Measurements from ENCODE around the gene LRRFIP1.

LRRFIP1 gene

GRCh38 chr2:237631801-237632585 is 4.6 kb downstream of the LRRFIP1 start:
- Histone ChIP-seq H3K4me1 (ENCODE audit: control insufficient read depth, insufficient read depth, low read length) (peaks cover 16% of the 10 kb centered on the region), H3K9ac (ENCODE audit: low read length) (no peak overlapping the region), H3K9me3 (ENCODE audit: control insufficient read depth, insufficient read depth, low read depth, low read length) (peaks cover 22% of the 10 kb centered on the region)

DNA sequence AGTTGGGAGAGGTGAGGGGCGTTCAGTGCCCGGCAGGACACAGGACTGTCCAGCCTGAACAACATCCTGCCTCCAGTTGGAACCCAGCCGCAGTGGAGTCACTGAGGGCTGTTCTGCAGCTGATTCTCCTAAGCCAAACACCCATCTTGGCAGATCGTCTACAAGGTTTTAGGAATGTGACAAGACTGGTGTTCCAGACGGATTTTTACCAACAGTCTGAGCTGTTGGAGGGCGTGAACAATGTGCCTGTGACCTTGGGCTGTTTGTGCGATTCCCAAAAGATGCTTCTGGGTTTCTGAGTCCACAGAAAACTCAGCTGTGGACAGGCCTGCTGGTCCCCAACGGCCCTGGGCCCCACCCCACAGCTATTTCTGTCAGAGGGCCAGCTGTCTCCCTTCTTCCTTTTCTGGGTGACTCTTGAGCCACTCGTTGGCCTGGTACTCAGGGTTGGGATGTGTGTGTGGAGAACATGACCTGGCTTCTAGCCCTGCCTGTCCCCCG is 5.7 kb downstream of the LRRFIP1 start:
- peaks cover 8% of the 10 kb centered on the region for H3K27me3 ChIP-seq (ENCODE audit: control insufficient read depth, insufficient read depth, low read length)
- no peak overlapping the region for H3K4me3 ChIP-seq (ENCODE audit: low read depth, low read length)
- H3K36me3 ChIP-seq (ENCODE audit: control insufficient read depth, insufficient read depth, low read length) = peaks cover 31% of the 10 kb centered on the region; the same call in 1 of the 2 replicates
- H3K9me3 ChIP-seq (ENCODE audit: control insufficient read depth, insufficient read depth, low read depth, low read length) = peaks cover 30% of the 10 kb centered on the region
- H3K4me1 ChIP-seq (ENCODE audit: control insufficient read depth, insufficient read depth, low read length) = peaks cover 14% of the 10 kb centered on the region
- H3K27ac ChIP-seq (ENCODE audit: low read depth, low read length) = no peak overlapping the region
- no peak overlapping the region for H3K9ac ChIP-seq (ENCODE audit: low read length)

More at GRCh38 chr2:237631801-237632585, 4.6 kb downstream of the LRRFIP1 start:
- Histone ChIP-seq H3K4me3 (ENCODE audit: low read depth, low read length) (no peak overlapping the region), H3K27me3 (ENCODE audit: control insufficient read depth, insufficient read depth, low read length) (peaks cover 11% of the 10 kb centered on the region), H3K36me3 (ENCODE audit: control insufficient read depth, insufficient read depth, low read length) (peaks cover 31% of the 10 kb centered on the region; the same call in 1 of the 2 replicates), H3K27ac (ENCODE audit: low read depth, low read length) (no peak overlapping the region)

GRCh38 chr2:237636578-237636977 is 9.2 kb downstream of the LRRFIP1 start:
- Histone ChIP-seq H3K9me3 (ENCODE audit: control insufficient read depth, insufficient read depth, low read depth, low read length) (peaks cover 33% of the 10 kb centered on the region), H3K9ac (ENCODE audit: low read length) (no peak overlapping the region), H3K4me3 (ENCODE audit: low read depth, low read length) (no peak overlapping the region), H3K27me3 (ENCODE audit: control insufficient read depth, insufficient read depth, low read length) (no peaks in the 10 kb centered on the region), H3K4me1 (ENCODE audit: control insufficient read depth, insufficient read depth, low read length) (no peaks in the 10 kb centered on the region), H3K36me3 (ENCODE audit: control insufficient read depth, insufficient read depth, low read length) (peaks cover 24% of the 10 kb centered on the region; the same call in 1 of the 2 replicates), H3K27ac (ENCODE audit: low read depth, low read length) (no peak overlapping the region)

- no peak overlapping the region for H3K4me3 ChIP-seq (ENCODE audit: low read depth, low read length)
- no peak overlapping the region for H3K9ac ChIP-seq (ENCODE audit: low read length)
- no peaks in the 10 kb centered on the region for H3K4me1 ChIP-seq (ENCODE audit: control insufficient read depth, insufficient read depth, low read length)
- peaks cover 33% of the 10 kb centered on the region for H3K9me3 ChIP-seq (ENCODE audit: control insufficient read depth, insufficient read depth, low read depth, low read length)
- no peak overlapping the region for H3K27ac ChIP-seq (ENCODE audit: low read depth, low read length)
- peaks cover 18% of the 10 kb centered on the region; the same call in 1 of the 2 replicates for H3K36me3 ChIP-seq (ENCODE audit: control insufficient read depth, insufficient read depth, low read length)
- H3K27me3 ChIP-seq (ENCODE audit: control insufficient read depth, insufficient read depth, low read length) = no peaks in the 10 kb centered on the region
Observed at GRCh38 chr2:237637429-237638135, 10.2 kb downstream of the LRRFIP1 start.

DNA sequence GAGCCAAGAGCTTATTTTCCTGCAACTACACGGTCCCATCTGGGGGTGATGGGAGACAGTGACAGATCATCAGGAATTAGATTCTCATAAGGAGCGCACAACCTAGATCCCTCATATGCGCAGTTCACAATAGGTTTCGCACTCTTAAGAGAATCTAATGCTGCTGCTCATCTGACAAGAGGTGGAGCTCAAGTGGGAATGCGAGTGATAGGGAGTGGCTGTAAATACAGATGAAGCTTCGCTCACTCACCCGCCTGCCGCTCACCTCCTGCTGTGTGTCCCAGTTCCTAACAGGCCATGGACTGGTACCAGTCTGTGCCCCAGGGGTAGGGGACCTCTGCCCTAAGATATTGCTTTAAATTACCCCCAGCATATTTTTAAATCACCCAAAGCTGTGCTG is 10.8 kb downstream of the LRRFIP1 start:
- no peak overlapping the region for H3K27ac ChIP-seq (ENCODE audit: low read depth, low read length)
- H3K4me1 ChIP-seq (ENCODE audit: control insufficient read depth, insufficient read depth, low read length) = no peaks in the 10 kb centered on the region
- H3K9ac ChIP-seq (ENCODE audit: low read length) = no peak overlapping the region
- peaks cover 33% of the 10 kb centered on the region for H3K9me3 ChIP-seq (ENCODE audit: control insufficient read depth, insufficient read depth, low read depth, low read length)
- peaks cover 13% of the 10 kb centered on the region; the same call in 1 of the 2 replicates for H3K36me3 ChIP-seq (ENCODE audit: control insufficient read depth, insufficient read depth, low read length)
- H3K27me3 ChIP-seq (ENCODE audit: control insufficient read depth, insufficient read depth, low read length) = no peaks in the 10 kb centered on the region
- no peak overlapping the region for H3K4me3 ChIP-seq (ENCODE audit: low read depth, low read length)

GRCh38 chr2:237639052-237639835 is 11.9 kb downstream of the LRRFIP1 start:
- H3K27me3 ChIP-seq (ENCODE audit: control insufficient read depth, insufficient read depth, low read length) = no peaks in the 10 kb centered on the region
- no peaks in the 10 kb centered on the region for H3K4me1 ChIP-seq (ENCODE audit: control insufficient read depth, insufficient read depth, low read length)
- H3K27ac ChIP-seq (ENCODE audit: low read depth, low read length) = no peak overlapping the region
- H3K4me3 ChIP-seq (ENCODE audit: low read depth, low read length) = no peak overlapping the region
- H3K9me3 ChIP-seq (ENCODE audit: control insufficient read depth, insufficient read depth, low read depth, low read length) = peaks cover 30% of the 10 kb centered on the region
- H3K36me3 ChIP-seq (ENCODE audit: control insufficient read depth, insufficient read depth, low read length) = peaks cover 9% of the 10 kb centered on the region; the same call in 1 of the 2 replicates
- H3K9ac ChIP-seq (ENCODE audit: low read length) = no peak overlapping the region

DNA sequence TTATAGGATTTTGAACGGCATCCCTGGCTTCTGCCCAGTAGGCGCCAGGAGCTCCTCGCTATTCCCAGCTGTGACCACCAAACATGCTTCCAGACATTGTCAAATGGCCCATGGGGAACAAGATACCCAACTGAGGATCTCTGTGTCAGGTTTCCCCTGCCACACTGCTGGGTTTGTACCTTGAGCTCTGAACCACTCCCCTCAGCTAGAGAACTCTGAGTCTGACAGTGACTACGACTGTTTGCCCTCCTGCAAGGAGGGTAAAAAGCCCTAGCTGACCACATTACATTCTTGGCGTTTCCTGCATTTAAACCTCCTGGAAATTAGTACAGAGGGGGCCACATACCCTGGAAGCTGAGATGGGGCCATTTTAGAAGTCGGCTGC is 12.4 kb downstream of the LRRFIP1 start:
- Histone ChIP-seq H3K27ac (ENCODE audit: low read depth, low read length) (no peak overlapping the region), H3K36me3 (ENCODE audit: control insufficient read depth, insufficient read depth, low read length) (peaks cover 8% of the 10 kb centered on the region; the same call in 1 of the 2 replicates), H3K4me1 (ENCODE audit: control insufficient read depth, insufficient read depth, low read length) (no peaks in the 10 kb centered on the region), H3K9ac (ENCODE audit: low read length) (no peak overlapping the region), H3K9me3 (ENCODE audit: control insufficient read depth, insufficient read depth, low read depth, low read length) (peaks cover 24% of the 10 kb centered on the region), H3K27me3 (ENCODE audit: control insufficient read depth, insufficient read depth, low read length) (no peaks in the 10 kb centered on the region), H3K4me3 (ENCODE audit: low read depth, low read length) (no peak overlapping the region)

- no peaks in the 10 kb centered on the region for H3K27me3 ChIP-seq (ENCODE audit: control insufficient read depth, insufficient read depth, low read length)
- peaks cover 18% of the 10 kb centered on the region for H3K9me3 ChIP-seq (ENCODE audit: control insufficient read depth, insufficient read depth, low read depth, low read length)
- H3K27ac ChIP-seq (ENCODE audit: low read depth, low read length) = no peak overlapping the region
- H3K4me1 ChIP-seq (ENCODE audit: control insufficient read depth, insufficient read depth, low read length) = no peaks in the 10 kb centered on the region
- no peak overlapping the region for H3K4me3 ChIP-seq (ENCODE audit: low read depth, low read length)
- no peak overlapping the region for H3K9ac ChIP-seq (ENCODE audit: low read length)
- peaks cover 16% of the 10 kb centered on the region for H3K36me3 ChIP-seq (ENCODE audit: control insufficient read depth, insufficient read depth, low read length)
Observed at GRCh38 chr2:237640493-237640998, 13.2 kb downstream of the LRRFIP1 start.

GRCh38 chr2:237642038-237642734 is 14.8 kb downstream of the LRRFIP1 start:
- Histone ChIP-seq H3K4me1 (ENCODE audit: control insufficient read depth, insufficient read depth, low read length) (no peaks in the 10 kb centered on the region), H3K9ac (ENCODE audit: low read length) (no peak overlapping the region), H3K9me3 (ENCODE audit: control insufficient read depth, insufficient read depth, low read depth, low read length) (peaks cover 10% of the 10 kb centered on the region; the same call in 1 of the 2 replicates), H3K4me3 (ENCODE audit: low read depth, low read length) (no peak overlapping the region), H3K36me3 (ENCODE audit: control insufficient read depth, insufficient read depth, low read length) (peaks cover 15% of the 10 kb centered on the region), H3K27ac (ENCODE audit: low read depth, low read length) (no peak overlapping the region), H3K27me3 (ENCODE audit: control insufficient read depth, insufficient read depth, low read length) (no peaks in the 10 kb centered on the region)

DNA sequence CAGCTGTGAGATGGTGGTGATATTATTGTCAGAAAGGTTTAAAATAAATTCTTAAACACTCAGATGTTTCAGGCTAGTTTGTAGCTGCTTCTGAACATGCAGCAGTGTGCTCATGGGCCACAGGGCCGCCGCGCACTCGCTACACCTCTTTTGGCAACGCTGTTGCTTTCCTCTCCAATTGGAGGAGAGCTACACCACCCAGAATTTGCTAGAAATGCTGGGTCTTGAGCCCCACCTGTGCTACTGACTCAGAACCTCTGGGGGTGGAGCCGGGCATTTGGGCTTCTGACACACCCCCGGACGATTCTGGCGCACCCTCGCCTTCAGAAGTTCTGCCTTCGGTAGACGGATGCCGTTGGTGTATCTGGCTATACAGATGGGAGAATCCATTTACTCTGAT is 15.7 kb downstream of the LRRFIP1 start:
- H3K36me3 ChIP-seq (ENCODE audit: control insufficient read depth, insufficient read depth, low read length) = peaks cover 15% of the 10 kb centered on the region
- no peak overlapping the region for H3K9ac ChIP-seq (ENCODE audit: low read length)
- H3K9me3 ChIP-seq (ENCODE audit: control insufficient read depth, insufficient read depth, low read depth, low read length) = peaks cover 3% of the 10 kb centered on the region; the same call in 1 of the 2 replicates
- no peak overlapping the region for H3K27ac ChIP-seq (ENCODE audit: low read depth, low read length)
- no peaks in the 10 kb centered on the region for H3K4me1 ChIP-seq (ENCODE audit: control insufficient read depth, insufficient read depth, low read length)
- no peaks in the 10 kb centered on the region for H3K27me3 ChIP-seq (ENCODE audit: control insufficient read depth, insufficient read depth, low read length)
- H3K4me3 ChIP-seq (ENCODE audit: low read depth, low read length) = no peak overlapping the region

All from HUES6 (cell line).